Peyer's patch (tissue), 4 donors: ENCODE results near the gene PI4K2B.
"Not testable (repeated sequence)": the region's sequence is repeated elsewhere in the genome, so short reads cannot be mapped to it uniquely, and the experiment has no call there.

Experiments used
- CTCF ChIP-seq, 6 experiments: fragments of 450-650 bp in 4 of 6; fragments of 200-600 bp in 2 of 6; sonication (generic) in 1 of 6; IDR thresholded peaks; one replicate each; pipeline ENCODE4 v1.5.1; 2017 to 2019; ENCODE audit warnings: antibody characterized with exemption in 6 of 6, mild to moderate bottlenecking in 3 of 6, moderate library complexity in 1 of 6
- POLR2A ChIP-seq, 2 donors: fragments of 450-650 bp; IDR thresholded peaks; one replicate each; pipeline ENCODE4 v1.5.1; 2017; ENCODE audit warnings: antibody characterized with exemption in 2 of 2, mild to moderate bottlenecking in 2 of 2, moderate library complexity in 2 of 2

- TF ChIP-seq CTCF, POLR2A (IDR thresholded peaks at IDR 0.05): not testable (repeated sequence)
Observed at GRCh38 chr4:25328463-25328862, 94.6 kb downstream of the PI4K2B start.
